Fibroblast of the aortic adventitia (primary cell): ENCODE results near the gene IL2RA. TPM values are rescaled to one million over a fixed set of nuclear protein-coding genes. Genes with fewer than 3 reads are reported as not detected.
"Not testable (repeated sequence)": the region's sequence is repeated elsewhere in the genome, so short reads cannot be mapped to it uniquely, and the experiment has no call there.

Source experiments
- DNase-seq: peaks from one replicate; pipeline ENCODE4 v3.0.0-alpha.2; 2010; ENCODE audit warnings: low read depth
- H3K4me3 ChIP-seq: 2 replicates; pipeline ENCODE4 v1.5.1; 2011; ENCODE audit warnings: low read depth, mild to moderate bottlenecking, control low read depth, low read length, moderate library complexity
- small RNA-seq: library from RNA; depleted of rRNA; stranded (forward); fragments of <200 nt; gene quantifications from one replicate; pipeline ENCODE3, GENCODE V24; 2012
- total RNA-seq: library from RNA; depleted of rRNA; stranded (reverse); fragments of >200 nt; gene quantifications from 2 replicates; pipeline ENCODE4 v1.2.3, GENCODE V29; 2012; ENCODE audit warnings: low replicate concordance
- TF ChIP-seq, protein P1 (sequence below): IDR thresholded peaks from 2 replicates; pipeline ENCODE4 v1.5.1; 2011; ENCODE audit warnings: mild to moderate bottlenecking, low read length, control low read depth, inconsistent platforms; ENCODE audit not compliant: insufficient read depth

Gene IL2RA
- total RNA-seq, 1 donor, result not detected

DNA sequence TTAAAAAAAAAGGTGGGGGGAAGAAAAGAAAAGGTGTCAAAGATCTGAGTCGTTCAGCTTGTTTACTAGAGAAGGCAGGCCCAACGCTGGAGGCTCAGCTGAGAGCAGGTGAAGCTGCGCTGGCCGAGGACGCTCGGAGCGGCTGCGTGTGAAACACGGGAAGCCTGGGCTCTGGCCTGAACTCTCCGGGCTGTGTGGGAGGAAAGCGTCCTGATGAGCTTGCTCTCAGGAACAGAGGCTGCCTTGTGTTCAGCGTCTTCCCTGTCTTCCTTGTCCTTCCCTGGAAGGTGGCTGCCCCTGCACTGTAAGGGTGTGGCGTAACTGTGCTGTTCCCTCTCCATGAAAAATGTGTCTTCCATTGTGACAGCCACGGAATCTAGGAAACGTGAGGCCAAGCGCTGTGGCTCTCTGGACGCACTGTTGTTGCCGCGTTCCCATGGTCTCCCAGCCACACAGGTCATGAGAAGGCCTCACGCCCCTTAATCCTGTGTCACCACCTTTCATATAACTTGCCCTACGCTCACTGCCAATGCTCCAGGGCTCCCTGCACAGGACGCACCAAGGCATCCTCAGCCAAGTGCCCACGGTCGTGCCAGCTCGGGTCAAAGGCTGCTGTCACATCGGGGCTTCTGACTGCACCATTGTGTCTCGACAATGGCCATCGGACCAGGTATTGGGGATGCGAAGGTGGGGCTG, 100.6 kb downstream of the IL2RA start:
- H3K4me3 ChIP-seq, result no peak overlapping the region
- DNase-seq, result no peak
- TF ChIP-seq, protein P1, sequence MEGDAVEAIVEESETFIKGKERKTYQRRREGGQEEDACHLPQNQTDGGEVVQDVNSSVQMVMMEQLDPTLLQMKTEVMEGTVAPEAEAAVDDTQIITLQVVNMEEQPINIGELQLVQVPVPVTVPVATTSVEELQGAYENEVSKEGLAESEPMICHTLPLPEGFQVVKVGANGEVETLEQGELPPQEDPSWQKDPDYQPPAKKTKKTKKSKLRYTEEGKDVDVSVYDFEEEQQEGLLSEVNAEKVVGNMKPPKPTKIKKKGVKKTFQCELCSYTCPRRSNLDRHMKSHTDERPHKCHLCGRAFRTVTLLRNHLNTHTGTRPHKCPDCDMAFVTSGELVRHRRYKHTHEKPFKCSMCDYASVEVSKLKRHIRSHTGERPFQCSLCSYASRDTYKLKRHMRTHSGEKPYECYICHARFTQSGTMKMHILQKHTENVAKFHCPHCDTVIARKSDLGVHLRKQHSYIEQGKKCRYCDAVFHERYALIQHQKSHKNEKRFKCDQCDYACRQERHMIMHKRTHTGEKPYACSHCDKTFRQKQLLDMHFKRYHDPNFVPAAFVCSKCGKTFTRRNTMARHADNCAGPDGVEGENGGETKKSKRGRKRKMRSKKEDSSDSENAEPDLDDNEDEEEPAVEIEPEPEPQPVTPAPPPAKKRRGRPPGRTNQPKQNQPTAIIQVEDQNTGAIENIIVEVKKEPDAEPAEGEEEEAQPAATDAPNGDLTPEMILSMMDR, result no peak

DNA sequence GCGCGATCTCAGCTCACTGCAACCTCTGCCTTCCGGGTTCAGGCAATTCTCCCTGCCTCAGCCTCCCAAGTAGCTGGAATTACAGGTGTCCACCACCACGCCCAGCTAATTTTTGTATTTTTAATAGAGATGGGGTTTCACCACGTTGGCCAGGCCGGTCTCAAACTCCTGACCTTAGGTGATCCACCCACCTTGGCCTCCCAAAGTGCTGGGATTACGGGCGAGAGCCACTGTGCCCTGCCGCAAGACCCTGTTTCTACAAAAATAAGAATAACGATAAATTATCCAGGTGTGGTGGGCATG, 101.2 kb downstream of the IL2RA start:
- DNase-seq, result not testable (repeated sequence)

More for the DNA sequence above, 101.2 kb downstream of the IL2RA start:
- not testable (repeated sequence) for H3K4me3 ChIP-seq

Small RNA genes lying within 50 kb of the gene (small RNA-seq; reads per million reads assigned to genes)
- gene RF00397, result not detected

Other genes starting within 250 kb of the IL2RA start
- 482 and 610 TPM in 2 replicates for gene GDI2, start 248.9 kb downstream of the IL2RA start, total RNA-seq
- 5.0 and 14.0 TPM in 2 replicates for gene ANKRD16, start 172.5 kb downstream of the IL2RA start, total RNA-seq
- gene FBH1, start 172.1 kb downstream of the IL2RA start, total RNA-seq, result 59.0 and 61.4 TPM in 2 replicates
- 2.1 and 5.7 TPM in 2 replicates for gene IL15RA, start 84.8 kb downstream of the IL2RA start, total RNA-seq
- gene RBM17, start 26.7 kb upstream of the IL2RA start, total RNA-seq, result 41.8 and 68.9 TPM in 2 replicates
- 9.4 and 23.0 TPM in 2 replicates for gene PFKFB3, start 140.6 kb upstream of the IL2RA start, total RNA-seq